BLaER1 (cell line): Measurements from ENCODE around the gene DUOXA2.

Experiments
- H3K27ac ChIP-seq: shearing (Covaris generic); formaldehyde crosslinking; 2 replicates; pipeline ENCODE4 v1.8.1; 2022
- H3K27me3 ChIP-seq: shearing (Covaris generic); formaldehyde crosslinking; 2 replicates; pipeline ENCODE4 v1.8.1; 2022
- H3K36me3 ChIP-seq: shearing (Covaris generic); formaldehyde crosslinking; 2 replicates; pipeline ENCODE4 v1.8.1; 2022
- H3K4me1 ChIP-seq: shearing (Covaris generic); formaldehyde crosslinking; 2 replicates; pipeline ENCODE4 v1.8.1; 2022
- H3K4me2 ChIP-seq: shearing (Covaris generic); formaldehyde crosslinking; 2 replicates; pipeline ENCODE4 v1.8.1; 2022
- H3K4me3 ChIP-seq: shearing (Covaris generic); formaldehyde crosslinking; 2 replicates; pipeline ENCODE4 v1.8.1; 2022
- H3K9ac ChIP-seq: shearing (Covaris generic); formaldehyde crosslinking; 2 replicates; pipeline ENCODE4 v1.8.1; 2022
- H3K9me3 ChIP-seq: shearing (Covaris generic); formaldehyde crosslinking; 2 replicates; pipeline ENCODE4 v1.8.1; 2022
- H4K20me1 ChIP-seq: shearing (Covaris generic); formaldehyde crosslinking; 2 replicates; pipeline ENCODE4 v1.8.1; 2022
- Cebpa-rat ChIP-seq: shearing (Covaris generic); IDR thresholded peaks from 2 replicates; pipeline ENCODE4 v1.8.1; 2022

The DUOXA2 gene

GRCh38 chr15:45107941-45108630, 6.0 kb upstream of the DUOXA2 start:
- Histone ChIP-seq H4K20me1 (no peaks in the 10 kb centered on the region), H3K4me3 (no peak overlapping the region), H3K4me2 (no peak overlapping the region), H3K9ac (no peak overlapping the region), H3K9me3 (peaks cover 19% of the 10 kb centered on the region), H3K27me3 (peaks cover 18% of the 10 kb centered on the region), H3K27ac (no peak overlapping the region), H3K36me3 (no peaks in the 10 kb centered on the region), H3K4me1 (peaks cover 16% of the 10 kb centered on the region)
- no peak for TF ChIP-seq Cebpa-rat

- H3K4me1 ChIP-seq: peaks cover 16% of the 10 kb centered on the region
- H3K4me2 ChIP-seq: no peak overlapping the region
- H3K27ac ChIP-seq: no peak overlapping the region
- TF ChIP-seq Cebpa-rat: no peak
- H3K27me3 ChIP-seq: peaks cover 41% of the 10 kb centered on the region
- H3K36me3 ChIP-seq: no peaks in the 10 kb centered on the region
- no peak overlapping the region for H3K9ac ChIP-seq
- H3K9me3 ChIP-seq: peaks cover 36% of the 10 kb centered on the region
- H4K20me1 ChIP-seq: no peaks in the 10 kb centered on the region
- H3K4me3 ChIP-seq: no peak overlapping the region
Measured at GRCh38 chr15:45110256-45110820, 3.8 kb upstream of the DUOXA2 start.

GRCh38 chr15:45111390-45112142, 2.6 kb upstream of the DUOXA2 start:
- Histone ChIP-seq H3K4me1 (peaks cover 7% of the 10 kb centered on the region), H3K27ac (no peak overlapping the region), H3K4me3 (no peak overlapping the region), H3K27me3 (peaks cover 53% of the 10 kb centered on the region), H3K4me2 (no peak overlapping the region), H4K20me1 (no peaks in the 10 kb centered on the region), H3K36me3 (no peaks in the 10 kb centered on the region), H3K9ac (no peak overlapping the region), H3K9me3 (peaks cover 36% of the 10 kb centered on the region)
- TF ChIP-seq Cebpa-rat: no peak

GRCh38 chr15:45112143-45112590, 2.0 kb upstream of the DUOXA2 start:
- no peaks in the 10 kb centered on the region for H3K36me3 ChIP-seq
- H4K20me1 ChIP-seq: no peaks in the 10 kb centered on the region
- peaks cover 36% of the 10 kb centered on the region for H3K9me3 ChIP-seq
- H3K27ac ChIP-seq: no peak overlapping the region
- H3K4me1 ChIP-seq: peaks cover under 1% of the 10 kb centered on the region; the same call in 1 of the 2 replicates
- no peak overlapping the region for H3K9ac ChIP-seq
- no peak overlapping the region for H3K4me2 ChIP-seq
- TF ChIP-seq Cebpa-rat: no peak
- no peak overlapping the region for H3K4me3 ChIP-seq
- H3K27me3 ChIP-seq: peaks cover 59% of the 10 kb centered on the region

GRCh38 chr15:45112591-45113379, 1.3 kb upstream of the DUOXA2 start:
- TF ChIP-seq Cebpa-rat: no peak
- peak overlapping the region; percentile 18; the same call in 1 of the 2 replicates for H3K4me3 ChIP-seq

GRCh38 chr15:45113380-45113990, 641 bp upstream of the DUOXA2 start:
- no peak overlapping the region for H3K4me3 ChIP-seq
- H4K20me1 ChIP-seq: no peaks in the 10 kb centered on the region
- H3K27me3 ChIP-seq: peaks cover 67% of the 10 kb centered on the region
- H3K36me3 ChIP-seq: no peaks in the 10 kb centered on the region
- H3K4me1 ChIP-seq: no peaks in the 10 kb centered on the region
- TF ChIP-seq Cebpa-rat: no peak
- H3K4me2 ChIP-seq: no peak overlapping the region
- no peak overlapping the region for H3K27ac ChIP-seq
- peaks cover 36% of the 10 kb centered on the region for H3K9me3 ChIP-seq
- no peak overlapping the region for H3K9ac ChIP-seq

More at GRCh38 chr15:45112591-45113379, 1.3 kb upstream of the DUOXA2 start:
- Histone ChIP-seq H3K27ac (no peak overlapping the region), H3K36me3 (no peaks in the 10 kb centered on the region), H3K4me1 (no peaks in the 10 kb centered on the region), H3K27me3 (peaks cover 65% of the 10 kb centered on the region), H4K20me1 (no peaks in the 10 kb centered on the region), H3K9ac (no peak overlapping the region), H3K9me3 (peaks cover 36% of the 10 kb centered on the region), H3K4me2 (no peak overlapping the region)

GRCh38 chr15:45114751-45115085, 592 bp downstream of the DUOXA2 start:
- H3K27me3 ChIP-seq: peaks cover 67% of the 10 kb centered on the region
- H3K9ac ChIP-seq: no peak overlapping the region

GRCh38 chr15:45115312-45115820, 1.2 kb downstream of the DUOXA2 start:
- Histone ChIP-seq H3K4me3 (no peak overlapping the region), H3K27me3 (peaks cover 67% of the 10 kb centered on the region), H3K27ac (no peak overlapping the region)

More at GRCh38 chr15:45114751-45115085, 592 bp downstream of the DUOXA2 start:
- Histone ChIP-seq H3K4me3 (no peak overlapping the region), H3K4me2 (no peak overlapping the region), H3K4me1 (no peaks in the 10 kb centered on the region), H3K9me3 (peaks cover 36% of the 10 kb centered on the region), H4K20me1 (no peaks in the 10 kb centered on the region), H3K27ac (no peak overlapping the region), H3K36me3 (no peaks in the 10 kb centered on the region)
- no peak for TF ChIP-seq Cebpa-rat

GRCh38 chr15:45116006-45116481, 1.9 kb downstream of the DUOXA2 start:
- Histone ChIP-seq H3K27ac (no peak overlapping the region), H3K4me3 (no peak overlapping the region), H4K20me1 (no peaks in the 10 kb centered on the region), H3K4me2 (no peak overlapping the region), H3K4me1 (no peaks in the 10 kb centered on the region), H3K36me3 (no peaks in the 10 kb centered on the region), H3K27me3 (peaks cover 67% of the 10 kb centered on the region), H3K9me3 (peaks cover 36% of the 10 kb centered on the region), H3K9ac (no peak overlapping the region)
- no peak for TF ChIP-seq Cebpa-rat

More at GRCh38 chr15:45115312-45115820, 1.2 kb downstream of the DUOXA2 start:
- Histone ChIP-seq H3K9ac (no peak overlapping the region), H3K9me3 (peaks cover 36% of the 10 kb centered on the region), H3K4me1 (no peaks in the 10 kb centered on the region), H3K36me3 (no peaks in the 10 kb centered on the region), H3K4me2 (no peak overlapping the region), H4K20me1 (no peaks in the 10 kb centered on the region)
- no peak for TF ChIP-seq Cebpa-rat
